ENCODE results near the gene DMXL1.
"Not testable (repeated sequence)": the region's sequence is repeated elsewhere in the genome, so short reads cannot be mapped to it uniquely, and the experiment has no call there.

Gene DMXL1

GRCh38 chr5:119123280-119123679 lies 52.4 kb downstream of the DMXL1 start:
- DNase-seq (ENCODE audit: extremely low read depth in 1 of 2, low read depth in 1 of 2), result no peak

GRCh38 chr5:119129770-119130169 lies 58.9 kb downstream of the DMXL1 start:
- no peak for DNase-seq (ENCODE audit: extremely low read depth in 1 of 2, low read depth in 1 of 2)

GRCh38 chr5:119131530-119132304 lies 60.8 kb downstream of the DMXL1 start:
- no peak for DNase-seq (ENCODE audit: extremely low read depth in 1 of 2, low read depth in 1 of 2)

GRCh38 chr5:119135743-119136142 lies 64.9 kb downstream of the DMXL1 start:
- not testable (repeated sequence) for DNase-seq (ENCODE audit: extremely low read depth in 1 of 2, low read depth in 1 of 2)

GRCh38 chr5:119136666-119137318 lies 65.9 kb downstream of the DMXL1 start:
- DNase-seq (ENCODE audit: extremely low read depth in 1 of 2, low read depth in 1 of 2), result no peak

GRCh38 chr5:119153629-119154028 lies 82.7 kb downstream of the DMXL1 start:
- no peak for DNase-seq (ENCODE audit: extremely low read depth in 1 of 2, low read depth in 1 of 2)

GRCh38 chr5:119158144-119158543 lies 87.3 kb downstream of the DMXL1 start:
- no peak for DNase-seq (ENCODE audit: extremely low read depth in 1 of 2, low read depth in 1 of 2)

- DNase-seq (ENCODE audit: extremely low read depth in 1 of 2, low read depth in 1 of 2), result no peak
Observed at GRCh38 chr5:119161430-119161829, 90.5 kb downstream of the DMXL1 start.

GRCh38 chr5:119166026-119166425 lies 95.1 kb downstream of the DMXL1 start:
- DNase-seq (ENCODE audit: extremely low read depth in 1 of 2, low read depth in 1 of 2), result no peak

GRCh38 chr5:119168401-119168800 lies 97.5 kb downstream of the DMXL1 start:
- DNase-seq (ENCODE audit: extremely low read depth in 1 of 2, low read depth in 1 of 2), result no peak

- no peak for DNase-seq (ENCODE audit: extremely low read depth in 1 of 2, low read depth in 1 of 2)
Observed at GRCh38 chr5:119171686-119172085, 100.8 kb downstream of the DMXL1 start.

- no peak for DNase-seq (ENCODE audit: extremely low read depth in 1 of 2, low read depth in 1 of 2)
Observed at GRCh38 chr5:119174578-119175163, 103.8 kb downstream of the DMXL1 start.

- no peak for DNase-seq (ENCODE audit: extremely low read depth in 1 of 2, low read depth in 1 of 2)
Observed at GRCh38 chr5:119176785-119177184, 105.9 kb downstream of the DMXL1 start.

- no peak for DNase-seq (ENCODE audit: extremely low read depth in 1 of 2, low read depth in 1 of 2)
Observed at GRCh38 chr5:119177226-119177625, 106.3 kb downstream of the DMXL1 start.

GRCh38 chr5:119178435-119178834 lies 107.5 kb downstream of the DMXL1 start:
- DNase-seq (ENCODE audit: extremely low read depth in 1 of 2, low read depth in 1 of 2), result no peak

- DNase-seq (ENCODE audit: extremely low read depth in 1 of 2, low read depth in 1 of 2), result no peak
Observed at GRCh38 chr5:119179857-119180641, 109.2 kb downstream of the DMXL1 start.

- not testable (repeated sequence) for DNase-seq (ENCODE audit: extremely low read depth in 1 of 2, low read depth in 1 of 2)
Observed at GRCh38 chr5:119185512-119185911, 114.6 kb downstream of the DMXL1 start.

GRCh38 chr5:119187776-119188529 lies 117.1 kb downstream of the DMXL1 start:
- no peak for DNase-seq (ENCODE audit: extremely low read depth in 1 of 2, low read depth in 1 of 2)

- no peak for DNase-seq (ENCODE audit: extremely low read depth in 1 of 2, low read depth in 1 of 2)
Observed at GRCh38 chr5:119190470-119191095, 119.7 kb downstream of the DMXL1 start.

- DNase-seq (ENCODE audit: extremely low read depth in 1 of 2, low read depth in 1 of 2), result no peak
Observed at GRCh38 chr5:119191944-119192343, 121.1 kb downstream of the DMXL1 start.
